HAP-1 (cell line): ENCODE data around the gene CACNG6.
"Not testable (repeated sequence)": the region's sequence is repeated elsewhere in the genome, so short reads cannot be mapped to it uniquely, and the experiment has no call there.

Experiments used
- DNase-seq, 2 experiments: peaks; one replicate each; pipeline ENCODE4 v3.0.0-alpha.2; 2016 to 2020; ENCODE audit warnings: low spot score in 2 of 2
- H3K27me3 ChIP-seq: fragments of 250-450 bp; sonication (Bioruptor Pico); 2 replicates; pipeline ENCODE4 v1.5.1; 2020; ENCODE audit warnings: low read depth, mild to moderate bottlenecking, moderate library complexity
- H3K36me3 ChIP-seq: fragments of 250-450 bp; sonication (Bioruptor Pico); replicated peaks from 2 replicates; pipeline ENCODE4 v1.5.1; 2020; ENCODE audit warnings: mild to moderate bottlenecking
- H3K4me1 ChIP-seq: fragments of 250-450 bp; sonication (Bioruptor Pico); 2 replicates; pipeline ENCODE4 v1.5.1; 2020; ENCODE audit warnings: mild to moderate bottlenecking
- H3K4me3 ChIP-seq: fragments of 250-450 bp; sonication (Bioruptor Pico); 2 replicates; pipeline ENCODE4 v1.5.1; 2020; ENCODE audit warnings: mild to moderate bottlenecking, moderate library complexity
- H3K9me3 ChIP-seq: fragments of 250-450 bp; sonication (Bioruptor Pico); 2 replicates; pipeline ENCODE4 v1.5.1; 2020; ENCODE audit warnings: mild to moderate bottlenecking, moderate library complexity
- in situ Hi-C: fragments of 300-500 bp; cut with MboI; formaldehyde crosslinking; loops from 3 replicates; pipeline ENCODE4 v1.14.3; 2020; ENCODE audit warnings: low sequenced_read_pairs, inconsistent platforms, mixed read lengths

The CACNG6 gene

GRCh38 chr19:53991224-53992113 is at the start of gene CACNG6:
Gene CACNG6, plus strand, starts transcription at chr19:53991637. Its CDS starts 1,241 bp downstream, at chr19:53992878.
- Histone ChIP-seq H3K9me3 (no peaks in the 10 kb centered on the region), H3K4me1 (no peaks in the 10 kb centered on the region), H3K4me3 (no peak within 1 kb of the TSS), H3K27me3 (no peaks in the 10 kb centered on the region), H3K36me3 (no peaks in the 10 kb centered on the region)
- DNase-seq, result peak in 1 of 2 experiments; percentile 49
- in situ Hi-C loops, result no loop called here

- peak in 1 of 2 experiments; percentile 74 for DNase-seq
- in situ Hi-C loops, result no loop called here
- no peaks in the 10 kb centered on the region for H3K9me3 ChIP-seq
- peaks cover 5% of the 10 kb centered on the region; the same call in 1 of the 2 replicates for H3K27me3 ChIP-seq
- no peaks in the 10 kb centered on the region for H3K4me1 ChIP-seq
- H3K4me3 ChIP-seq, result no peak overlapping the region
- no peaks in the 10 kb centered on the region for H3K36me3 ChIP-seq
Observed at GRCh38 chr19:53942001-53942786, 49.2 kb upstream of the CACNG6 start.

DNA sequence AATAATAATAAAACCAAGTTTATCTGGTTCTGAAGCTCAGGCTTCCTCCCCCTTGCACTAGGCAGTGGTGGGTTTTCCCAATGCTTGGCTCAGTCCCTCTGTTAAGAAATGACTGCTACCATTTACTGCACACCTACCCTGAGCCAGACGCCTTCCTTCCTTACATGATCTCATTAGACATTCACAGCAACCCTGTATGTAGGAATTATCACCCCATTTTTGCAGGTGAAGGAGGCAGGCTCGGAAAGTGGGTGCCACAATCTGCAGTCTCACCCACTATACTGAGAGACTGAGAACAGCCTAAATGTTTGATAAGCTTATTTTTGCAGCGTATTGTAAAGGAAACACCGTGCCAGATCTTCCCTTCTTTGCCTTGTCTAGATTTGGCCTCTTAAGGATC is 47.0 kb upstream of the CACNG6 start:
- Histone ChIP-seq H3K4me3 (no peak overlapping the region), H3K27me3 (peaks cover 5% of the 10 kb centered on the region; the same call in 1 of the 2 replicates), H3K36me3 (no peaks in the 10 kb centered on the region), H3K9me3 (no peaks in the 10 kb centered on the region), H3K4me1 (no peaks in the 10 kb centered on the region)
- DNase-seq, result no peak
- in situ Hi-C loops, result no loop called here

GRCh38 chr19:53944933-53945332 is 46.5 kb upstream of the CACNG6 start:
- no peaks in the 10 kb centered on the region for H3K9me3 ChIP-seq
- in situ Hi-C loops, result no loop called here
- H3K36me3 ChIP-seq, result no peaks in the 10 kb centered on the region
- no peak overlapping the region for H3K4me3 ChIP-seq
- no peak for DNase-seq
- H3K4me1 ChIP-seq, result no peaks in the 10 kb centered on the region
- H3K27me3 ChIP-seq, result peaks cover 5% of the 10 kb centered on the region; the same call in 1 of the 2 replicates

DNA sequence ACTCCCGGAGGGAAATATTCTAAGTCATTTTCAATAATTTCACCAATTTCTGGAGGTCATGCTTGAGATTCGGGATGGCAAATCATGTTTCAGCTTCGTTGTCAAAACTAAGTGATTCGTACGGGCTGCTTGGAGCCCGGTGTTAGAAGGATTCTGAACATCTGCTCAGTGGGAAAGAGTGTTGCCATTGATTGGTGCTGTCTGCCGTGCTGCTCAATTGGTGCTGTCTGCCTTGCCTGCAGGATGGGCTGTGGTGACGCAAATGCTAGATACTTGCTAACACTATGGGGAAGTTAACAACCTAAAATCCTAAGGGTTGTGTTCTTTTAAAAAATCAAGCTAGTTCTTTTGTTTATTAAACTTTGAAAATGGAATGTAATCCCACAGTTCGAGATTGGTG is 46.0 kb upstream of the CACNG6 start:
- peaks cover 5% of the 10 kb centered on the region; the same call in 1 of the 2 replicates for H3K27me3 ChIP-seq
- no peak overlapping the region for H3K4me3 ChIP-seq
- no peak for DNase-seq
- no peaks in the 10 kb centered on the region for H3K4me1 ChIP-seq
- H3K36me3 ChIP-seq, result no peaks in the 10 kb centered on the region
- in situ Hi-C loops, result no loop called here
- H3K9me3 ChIP-seq, result no peaks in the 10 kb centered on the region

- DNase-seq, result no peak
- in situ Hi-C loops, result no loop called here
- peaks cover 7% of the 10 kb centered on the region; the same call in 1 of the 2 replicates for H3K27me3 ChIP-seq
- H3K4me3 ChIP-seq, result no peak overlapping the region
- H3K36me3 ChIP-seq, result no peaks in the 10 kb centered on the region
- H3K4me1 ChIP-seq, result no peaks in the 10 kb centered on the region
- no peaks in the 10 kb centered on the region for H3K9me3 ChIP-seq
Observed at GRCh38 chr19:53945998-53946397, 45.4 kb upstream of the CACNG6 start.

GRCh38 chr19:53947624-53948023 is 43.8 kb upstream of the CACNG6 start:
- Histone ChIP-seq H3K4me3 (no peak overlapping the region), H3K9me3 (no peaks in the 10 kb centered on the region), H3K4me1 (no peaks in the 10 kb centered on the region), H3K36me3 (no peaks in the 10 kb centered on the region), H3K27me3 (peaks cover 14% of the 10 kb centered on the region)
- DNase-seq, result peak in 1 of 2 experiments; percentile 24
- in situ Hi-C loops, result no loop called here

GRCh38 chr19:53948611-53949010 is 42.8 kb upstream of the CACNG6 start:
- peaks cover 14% of the 10 kb centered on the region for H3K27me3 ChIP-seq
- H3K4me1 ChIP-seq, DNase-seq, in situ Hi-C loops, H3K36me3 ChIP-seq, H3K4me3 ChIP-seq, H3K9me3 ChIP-seq: not testable (repeated sequence)

DNA sequence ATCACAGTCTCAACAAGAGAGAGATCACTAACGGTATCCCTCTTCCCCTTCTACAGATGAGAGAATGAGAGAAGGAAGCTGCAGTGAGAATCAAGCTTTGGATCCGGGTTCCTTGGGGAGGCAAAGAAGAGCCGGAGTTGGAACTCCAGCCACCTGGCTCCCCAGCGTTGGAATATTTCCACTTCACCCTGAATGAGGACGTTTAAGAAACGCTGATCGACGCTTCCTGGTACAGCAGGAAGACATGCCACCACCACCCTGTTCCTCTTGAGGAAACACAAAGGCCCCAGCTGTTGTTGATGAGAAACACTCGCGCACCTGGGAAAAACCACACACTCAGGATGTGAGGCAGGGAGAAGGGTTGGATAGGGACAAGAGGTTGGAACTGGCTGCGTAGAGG is 40.0 kb upstream of the CACNG6 start:
- in situ Hi-C loops, result no loop called here
- DNase-seq, result no peak
- H3K36me3 ChIP-seq, result no peaks in the 10 kb centered on the region
- H3K9me3 ChIP-seq, result no peaks in the 10 kb centered on the region
- H3K4me3 ChIP-seq, result no peak overlapping the region
- no peaks in the 10 kb centered on the region for H3K4me1 ChIP-seq
- peaks cover 24% of the 10 kb centered on the region for H3K27me3 ChIP-seq

DNA sequence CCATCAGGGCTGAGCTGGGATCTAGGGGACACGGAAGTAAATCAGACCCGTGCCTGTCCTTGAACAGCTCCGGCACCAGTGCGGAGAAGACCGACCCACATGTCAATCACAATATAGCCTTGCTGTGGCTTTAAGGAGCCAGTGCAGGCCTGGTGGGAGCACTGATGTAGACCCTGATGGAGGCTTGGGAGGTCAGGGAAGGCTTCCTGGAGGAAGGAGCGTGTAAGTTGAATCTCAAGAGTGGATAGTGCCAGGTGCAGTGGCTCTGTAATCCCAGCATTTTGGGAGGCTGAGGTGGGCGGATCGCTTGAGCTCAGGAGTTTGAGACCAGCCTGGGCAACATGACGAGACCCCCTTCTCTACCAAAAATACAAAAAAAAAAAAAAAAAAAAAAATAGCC is 39.5 kb upstream of the CACNG6 start:
- Histone ChIP-seq H3K9me3 (no peaks in the 10 kb centered on the region), H3K36me3 (no peaks in the 10 kb centered on the region), H3K27me3 (peaks cover 29% of the 10 kb centered on the region), H3K4me1 (no peaks in the 10 kb centered on the region), H3K4me3 (no peak overlapping the region)
- in situ Hi-C loops, result no loop called here
- no peak for DNase-seq

DNA sequence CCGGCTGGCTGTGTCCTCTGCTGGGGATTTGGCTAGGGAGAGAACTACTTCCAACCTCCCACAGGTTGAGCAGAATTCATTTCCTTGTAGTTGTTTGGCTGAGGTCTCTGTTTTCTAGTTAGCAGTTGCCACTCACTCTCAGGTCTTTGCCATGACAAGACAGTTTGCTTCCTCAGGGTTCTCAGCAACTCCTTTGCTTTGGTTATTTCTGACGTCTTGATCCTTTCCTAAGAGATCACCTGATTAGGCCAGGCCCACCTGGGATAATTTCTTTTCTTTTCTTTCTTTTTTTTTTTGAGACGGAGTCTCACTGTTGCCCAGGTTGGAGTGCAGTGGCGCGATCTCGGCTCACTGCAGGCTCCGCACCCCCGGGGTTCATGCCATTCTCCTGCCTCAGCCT is 38.1 kb upstream of the CACNG6 start:
- H3K4me3 ChIP-seq, result no peak overlapping the region
- DNase-seq, result no peak
- peaks cover 41% of the 10 kb centered on the region for H3K27me3 ChIP-seq
- in situ Hi-C loops, result no loop called here
- no peaks in the 10 kb centered on the region for H3K4me1 ChIP-seq
- no peaks in the 10 kb centered on the region for H3K36me3 ChIP-seq
- H3K9me3 ChIP-seq, result no peaks in the 10 kb centered on the region

- H3K27me3 ChIP-seq, result peaks cover 58% of the 10 kb centered on the region
- H3K9me3 ChIP-seq, result no peaks in the 10 kb centered on the region
- H3K4me3 ChIP-seq, result no peak overlapping the region
- no peaks in the 10 kb centered on the region for H3K36me3 ChIP-seq
- H3K4me1 ChIP-seq, result no peaks in the 10 kb centered on the region
- in situ Hi-C loops, result no loop called here
- no peak for DNase-seq
Observed at GRCh38 chr19:53957448-53958167, 33.8 kb upstream of the CACNG6 start.

DNA sequence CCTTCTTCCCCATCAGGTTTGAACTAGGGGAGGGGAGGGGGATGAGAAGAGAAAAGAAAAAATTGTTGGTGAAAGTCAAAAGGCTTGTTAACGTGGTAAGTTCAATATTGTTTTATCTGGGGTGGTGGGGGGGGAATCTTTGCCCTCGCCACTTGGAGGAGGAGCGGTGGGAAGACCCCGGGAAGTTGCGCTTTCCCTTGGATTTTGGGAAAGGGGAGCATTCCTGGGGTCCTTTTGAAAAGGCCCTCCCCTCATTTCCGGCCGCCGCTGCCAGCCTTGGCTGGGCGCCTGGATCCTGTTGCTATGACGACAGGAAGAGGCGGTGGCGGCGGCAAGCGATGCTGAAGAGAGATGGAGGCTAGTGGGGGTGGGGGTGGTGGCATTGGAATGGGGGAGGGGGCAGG is 33.3 kb upstream of the CACNG6 start:
- Histone ChIP-seq H3K9me3 (no peaks in the 10 kb centered on the region), H3K36me3 (no peaks in the 10 kb centered on the region), H3K4me1 (no peaks in the 10 kb centered on the region), H3K4me3 (no peak overlapping the region), H3K27me3 (peaks cover 60% of the 10 kb centered on the region)
- in situ Hi-C loops, result no loop called here
- DNase-seq, result peak in 1 of 2 experiments; percentile 42
